Peyer's patch (tissue), 4 donors: ENCODE results near the gene MIEF2. TPM values are rescaled to one million over a fixed set of nuclear protein-coding genes. Genes with fewer than 3 reads are reported as not detected.
"Not testable (repeated sequence)": the region's sequence is repeated elsewhere in the genome, so short reads cannot be mapped to it uniquely, and the experiment has no call there.

Experiments used
- DNase-seq, 3 donors: peaks; one replicate each; pipeline ENCODE4 v3.0.0-alpha.2; 2017 to 2019
- H3K27ac ChIP-seq, 4 donors: fragments of 200-600 bp; sonication (generic); one replicate each; pipeline ENCODE4 v1.5.1; 2016 to 2019
- H3K27me3 ChIP-seq, 2 donors: fragments of 200-600 bp; sonication (generic); one replicate each; pipeline ENCODE4 v1.5.1; 2019
- H3K36me3 ChIP-seq, 3 donors: fragments of 200-600 bp; sonication (generic); one replicate each; pipeline ENCODE4 v1.5.1; 2016 to 2019
- H3K4me1 ChIP-seq, 4 donors: fragments of 200-600 bp; sonication (generic); one replicate each; pipeline ENCODE4 v1.5.1; 2016 to 2019
- H3K4me3 ChIP-seq, 4 donors: fragments of 200-600 bp; sonication (generic); 1 replicate in 3 of 4; 2 replicates in 1 of 4; pipeline ENCODE4 v1.5.1; 2016 to 2019; ENCODE audit warnings: mild to moderate bottlenecking in 1 of 4
- H3K9me3 ChIP-seq, 4 donors: fragments of 200-600 bp; sonication (generic); one replicate each; pipeline ENCODE4 v1.5.1; 2016 to 2019; ENCODE audit warnings: mild to moderate bottlenecking in 1 of 4
- CTCF ChIP-seq, 6 experiments: fragments of 450-650 bp in 4 of 6; fragments of 200-600 bp in 2 of 6; sonication (generic) in 1 of 6; IDR thresholded peaks; one replicate each; pipeline ENCODE4 v1.5.1; 2017 to 2019; ENCODE audit warnings: antibody characterized with exemption in 6 of 6, mild to moderate bottlenecking in 3 of 6, moderate library complexity in 1 of 6
- POLR2A ChIP-seq, 2 donors: fragments of 450-650 bp; IDR thresholded peaks; one replicate each; pipeline ENCODE4 v1.5.1; 2017; ENCODE audit warnings: antibody characterized with exemption in 2 of 2, mild to moderate bottlenecking in 2 of 2, moderate library complexity in 2 of 2
- total RNA-seq, 4 donors: library from RNA; depleted of rRNA; stranded (reverse); fragments of >200 nt; gene quantifications; one replicate each; pipeline ENCODE4 v1.1.0, GENCODE V29; 2016

MIEF2 gene
- total RNA-seq, 4 donors from 2014 or later: 3.3 to 49.6 (median 22.9) TPM

DNA sequence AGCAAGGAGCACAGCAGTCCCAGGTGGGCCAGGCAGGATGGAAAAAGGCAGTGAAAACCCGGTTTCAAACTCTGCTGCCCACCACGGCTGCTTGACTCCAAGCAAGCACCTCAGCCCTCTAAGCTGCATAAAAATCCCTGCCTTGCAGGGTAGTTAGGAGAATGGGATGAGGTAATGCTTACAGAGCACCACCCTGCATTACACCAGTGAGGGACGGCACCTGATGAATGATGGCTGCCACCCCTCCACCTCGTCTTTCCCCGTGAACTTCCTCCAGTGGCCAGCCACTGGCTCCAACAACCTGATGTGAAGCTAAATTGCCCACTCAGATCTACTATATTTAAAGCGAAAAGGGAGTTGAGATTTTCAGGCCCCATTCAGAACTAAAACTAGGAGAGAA is 21.3 kb downstream of the MIEF2 start:
- no peak for TF ChIP-seq POLR2A (IDR thresholded peaks at IDR 0.05)
- no peak for TF ChIP-seq CTCF (IDR thresholded peaks at IDR 0.05)
- H3K27me3 ChIP-seq: no peaks in the 10 kb centered on the region
- H3K4me1 ChIP-seq: no peaks in the 10 kb centered on the region
- no peak overlapping the region for H3K27ac ChIP-seq
- peaks cover 0 to 94% (median 0%) of the 10 kb centered on the region in 3 donors for H3K36me3 ChIP-seq
- no peak overlapping the region for H3K4me3 ChIP-seq
- H3K9me3 ChIP-seq: no peaks in the 10 kb centered on the region
- DNase-seq: no peak

DNA sequence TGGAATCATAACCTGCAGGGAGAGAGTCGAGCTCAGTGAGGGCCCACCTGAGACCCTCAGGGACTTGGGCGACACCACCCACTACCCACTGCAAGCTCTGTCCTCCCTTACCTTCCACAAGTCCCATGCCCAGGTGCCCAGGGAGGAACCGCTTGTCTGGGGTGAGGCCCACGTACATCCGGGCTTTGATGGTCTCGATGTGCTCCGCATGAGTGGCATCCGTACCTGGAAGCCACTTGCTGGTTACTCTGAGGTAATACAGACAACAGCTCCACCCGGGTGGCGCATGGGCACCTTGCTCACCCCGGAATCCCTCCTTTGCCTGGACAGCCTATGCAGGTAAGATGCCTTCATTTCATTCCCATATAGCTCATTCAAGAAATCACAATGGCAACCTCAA is 24.8 kb downstream of the MIEF2 start:
- H3K27me3 ChIP-seq: no peaks in the 10 kb centered on the region
- H3K9me3 ChIP-seq: no peaks in the 10 kb centered on the region
- peaks cover 0 to 93% (median 0%) of the 10 kb centered on the region in 3 donors for H3K36me3 ChIP-seq
- TF ChIP-seq POLR2A (IDR thresholded peaks at IDR 0.05) (no peak), CTCF (IDR thresholded peaks at IDR 0.05) (no peak)
- no peak for DNase-seq
- no peak overlapping the region for H3K27ac ChIP-seq
- H3K4me1 ChIP-seq: no peaks in the 10 kb centered on the region
- H3K4me3 ChIP-seq: no peak overlapping the region

GRCh38 chr17:18291718-18292540 is 31.5 kb downstream of the MIEF2 start:
- no peak for DNase-seq
- H3K36me3 ChIP-seq: peaks cover 0 to 74% (median 0%) of the 10 kb centered on the region in 3 donors

GRCh38 chr17:18298061-18298460 is 37.6 kb downstream of the MIEF2 start:
- H3K36me3 ChIP-seq: peaks cover 0 to 67% (median 0%) of the 10 kb centered on the region in 3 donors
- not testable (repeated sequence) for H3K27ac ChIP-seq, H3K9me3 ChIP-seq, H3K4me1 ChIP-seq, H3K27me3 ChIP-seq, H3K4me3 ChIP-seq, DNase-seq

More at GRCh38 chr17:18291718-18292540, 31.5 kb downstream of the MIEF2 start:
- TF ChIP-seq CTCF (IDR thresholded peaks at IDR 0.05) (no peak), POLR2A (IDR thresholded peaks at IDR 0.05) (no peak)
- no peaks in the 10 kb centered on the region for H3K4me1 ChIP-seq
- no peak overlapping the region for H3K27ac ChIP-seq
- no peaks in the 10 kb centered on the region for H3K27me3 ChIP-seq
- H3K4me3 ChIP-seq: no peak overlapping the region
- no peaks in the 10 kb centered on the region for H3K9me3 ChIP-seq

GRCh38 chr17:18300725-18301480 is 40.4 kb downstream of the MIEF2 start:
- no peaks in the 10 kb centered on the region for H3K9me3 ChIP-seq
- no peaks in the 10 kb centered on the region for H3K27me3 ChIP-seq
- no peaks in the 10 kb centered on the region for H3K4me1 ChIP-seq
- DNase-seq: no peak
- no peak overlapping the region for H3K27ac ChIP-seq
- no peak overlapping the region for H3K4me3 ChIP-seq
- peaks cover 0 to 73% (median 0%) of the 10 kb centered on the region in 3 donors for H3K36me3 ChIP-seq
- TF ChIP-seq POLR2A (IDR thresholded peaks at IDR 0.05): no peak
- no peak for TF ChIP-seq CTCF (IDR thresholded peaks at IDR 0.05)

GRCh38 chr17:18303206-18303605 is 42.7 kb downstream of the MIEF2 start:
- not testable (repeated sequence) for H3K4me1 ChIP-seq, H3K27ac ChIP-seq, DNase-seq, H3K27me3 ChIP-seq, H3K9me3 ChIP-seq, H3K4me3 ChIP-seq
- peaks cover 0 to 93% (median 0%) of the 10 kb centered on the region in 3 donors for H3K36me3 ChIP-seq
